Spinal cord (tissue), 10 donors: ENCODE measurements around the gene TAS2R20. TPM values are rescaled to one million over a fixed set of nuclear protein-coding genes. Genes with fewer than 3 reads are reported as not detected.

Experiments used
- DNase-seq, 6 donors: peaks; one replicate each; pipeline versions ENCODE4 v3.0.0 to v3.0.0-alpha.2; 2013 to 2015; ENCODE audit warnings: low spot score in 6 of 6, low read depth in 4 of 6
- H3K27ac ChIP-seq: one replicate; pipeline ENCODE4 v1.5.1; 2013; ENCODE audit warnings: low read depth, low read length, control low read depth
- H3K27me3 ChIP-seq: one replicate; pipeline ENCODE4 v1.6.1; 2013; ENCODE audit warnings: low read length; ENCODE audit not compliant: control insufficient read depth, insufficient read depth
- H3K36me3 ChIP-seq: one replicate; pipeline ENCODE4 v1.6.1; 2013; ENCODE audit warnings: low read length; ENCODE audit not compliant: control insufficient read depth, insufficient read depth
- H3K4me1 ChIP-seq: one replicate; pipeline ENCODE4 v1.6.1; 2013; ENCODE audit warnings: low read length; ENCODE audit not compliant: control insufficient read depth, insufficient read depth
- H3K4me3 ChIP-seq: one replicate; pipeline ENCODE4 v1.5.1; 2013; ENCODE audit warnings: low read depth, low read length, control low read depth
- H3K9me3 ChIP-seq: one replicate; pipeline ENCODE4 v1.6.1; 2013; ENCODE audit warnings: low read length; ENCODE audit not compliant: control insufficient read depth, insufficient read depth
- WGBS: methylation state at CpG from one replicate; pipeline ENCODE4 v1.1.5; 2013; ENCODE audit warnings: missing lambda C conversion rate; ENCODE audit not compliant: insufficient coverage; 5-methylcytosine and 5-hydroxymethylcytosine counted together
- polyA plus RNA-seq, 2 donors: library from polyadenylated mRNA; unstranded; fragments of 120-200 nt; gene quantifications; one replicate each; pipeline ENCODE4 v1.2.1, GENCODE V29; 2013; ENCODE audit not compliant: insufficient read length in 2 of 2
- total RNA-seq, 2 donors: library from RNA; depleted of rRNA in 1 of 2; stranded (reverse); fragments of 120-200 nt in 1 of 2; fragments of >200 nt in 1 of 2; gene quantifications; one replicate each; pipeline versions ENCODE4 v1.2.3 to v1.2.4, GENCODE V29; 2013 to 2014
- donor health status: healthy.

The TAS2R20 gene
- total and polyA plus RNA-seq, 4 donors = 2.1 to 14.6 (median 3.0) TPM

DNA sequence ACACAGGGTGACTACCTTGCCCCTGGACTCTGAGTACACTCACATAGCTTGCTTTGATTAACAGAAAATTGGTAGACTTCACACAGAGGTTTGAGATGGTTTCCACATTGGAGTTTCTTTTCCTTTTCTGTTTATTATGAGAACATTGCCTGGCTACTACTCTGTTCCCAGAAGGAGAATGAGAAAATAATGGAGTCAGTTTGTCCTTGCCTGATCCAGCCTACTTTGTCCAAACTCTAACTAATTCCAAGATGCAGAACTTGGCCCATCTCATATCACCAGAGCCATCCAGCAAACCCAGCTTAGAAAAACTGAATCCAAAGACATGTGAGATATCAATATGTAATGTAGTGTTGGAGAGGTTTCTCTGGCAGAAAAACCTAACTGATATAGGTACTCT is 31.8 kb downstream of the TAS2R20 start:
- H3K4me3 ChIP-seq = no peak overlapping the region
- DNase-seq = no peak
- H3K27me3 ChIP-seq = no peaks in the 10 kb centered on the region
- no peaks in the 10 kb centered on the region for H3K36me3 ChIP-seq
- H3K9me3 ChIP-seq = no peaks in the 10 kb centered on the region
- H3K4me1 ChIP-seq = peaks cover 3% of the 10 kb centered on the region
- no peak overlapping the region for H3K27ac ChIP-seq

DNA sequence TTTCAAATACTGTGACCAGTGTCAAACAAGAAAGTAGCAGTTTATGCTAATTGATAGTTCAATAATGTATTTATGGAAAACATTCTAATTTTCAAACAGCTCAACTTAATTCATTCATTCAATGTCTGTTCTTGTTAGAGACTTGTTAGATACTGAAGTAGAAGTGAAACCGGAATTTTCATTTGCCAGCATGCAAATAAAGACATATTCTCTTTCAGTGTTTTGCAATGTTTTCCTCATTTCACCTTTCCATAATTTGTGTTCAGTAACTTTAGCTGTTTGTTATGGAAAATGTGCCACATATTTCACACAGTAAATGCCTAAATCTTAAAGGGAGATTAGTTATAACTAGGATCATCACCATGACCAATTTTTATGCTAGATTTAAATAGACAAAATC is 32.6 kb downstream of the TAS2R20 start:
- no CpG with 5 or more reads among the region's 1 CpG for WGBS
- no peaks in the 10 kb centered on the region for H3K9me3 ChIP-seq
- no peak overlapping the region for H3K4me3 ChIP-seq
- H3K27ac ChIP-seq = no peak overlapping the region
- H3K4me1 ChIP-seq = peaks cover 3% of the 10 kb centered on the region
- no peak for DNase-seq
- no peaks in the 10 kb centered on the region for H3K36me3 ChIP-seq
- H3K27me3 ChIP-seq = no peaks in the 10 kb centered on the region

DNA sequence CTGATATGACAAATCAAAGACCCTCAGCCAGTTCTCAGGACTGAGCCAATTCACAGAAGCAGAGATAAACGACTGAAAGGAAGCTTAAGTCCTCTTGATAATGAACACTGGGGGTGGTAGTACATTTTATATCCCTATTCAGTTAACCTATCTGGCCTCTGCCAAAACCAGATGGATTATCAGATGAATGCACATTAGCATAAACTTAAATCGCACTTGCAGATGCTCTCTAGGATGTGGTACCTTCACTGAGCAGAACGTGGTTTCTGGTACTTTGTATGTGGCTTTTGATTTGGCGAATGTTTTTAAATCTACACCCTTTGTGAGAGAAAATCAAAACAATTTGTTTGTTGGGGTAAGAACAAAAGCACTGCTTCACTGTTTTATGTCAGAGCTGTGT is 37.9 kb downstream of the TAS2R20 start:
- Histone ChIP-seq H3K4me1 (no peaks in the 10 kb centered on the region), H3K27me3 (no peaks in the 10 kb centered on the region), H3K36me3 (no peaks in the 10 kb centered on the region), H3K4me3 (no peak overlapping the region), H3K9me3 (peaks cover 10% of the 10 kb centered on the region), H3K27ac (no peak overlapping the region)
- DNase-seq = no peak
- WGBS = 80% methylated on average over 1 of the region's 4 CpGs

DNA sequence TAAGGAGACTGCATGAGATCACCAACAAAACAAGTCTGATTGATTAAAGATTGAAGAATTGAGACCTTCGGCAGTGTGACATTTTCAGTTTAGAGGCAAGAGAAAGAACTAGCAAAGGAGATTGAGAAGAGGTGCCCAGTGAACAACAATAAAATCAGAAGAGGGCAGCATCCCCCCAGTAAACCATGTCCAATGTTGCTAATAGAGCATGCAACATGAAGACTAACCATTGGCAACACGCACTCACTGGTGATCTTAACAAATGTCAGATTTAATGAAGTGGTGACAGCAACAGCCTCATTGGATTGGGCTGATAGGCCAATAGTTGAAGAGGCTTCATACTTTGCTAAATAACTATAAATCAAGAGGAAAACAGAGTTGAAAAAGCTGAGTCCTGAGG is 38.3 kb downstream of the TAS2R20 start:
- no peaks in the 10 kb centered on the region for H3K4me1 ChIP-seq
- no peak for DNase-seq
- no peak overlapping the region for H3K4me3 ChIP-seq
- H3K27me3 ChIP-seq = no peaks in the 10 kb centered on the region
- no peak overlapping the region for H3K27ac ChIP-seq
- H3K36me3 ChIP-seq = no peaks in the 10 kb centered on the region
- H3K9me3 ChIP-seq = peaks cover 10% of the 10 kb centered on the region
- WGBS = 73% methylated on average over 1 of the region's 2 CpGs

DNA sequence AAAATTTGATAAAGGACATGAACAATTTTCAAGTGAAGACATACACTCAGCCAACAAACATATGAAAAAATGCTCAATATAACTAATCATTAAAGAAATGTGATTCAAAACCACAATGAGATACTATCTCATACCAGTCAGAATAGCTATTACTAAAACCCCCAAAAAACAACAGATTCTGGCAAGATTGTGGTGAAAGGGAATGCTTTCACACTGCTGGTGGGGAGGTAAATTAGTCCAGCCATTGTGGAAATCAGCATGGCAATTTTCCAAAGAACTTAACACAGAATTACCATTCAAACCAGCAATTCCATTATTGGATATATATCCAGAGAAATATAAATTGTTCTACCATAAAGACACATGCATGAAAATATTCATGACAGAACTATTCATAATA is 40.4 kb downstream of the TAS2R20 start:
- H3K4me1 ChIP-seq = no peaks in the 10 kb centered on the region
- no peak overlapping the region for H3K27ac ChIP-seq
- no peaks in the 10 kb centered on the region for H3K27me3 ChIP-seq
- no peaks in the 10 kb centered on the region for H3K36me3 ChIP-seq
- H3K9me3 ChIP-seq = peaks cover 11% of the 10 kb centered on the region
- no peak for DNase-seq
- H3K4me3 ChIP-seq = no peak overlapping the region

DNA sequence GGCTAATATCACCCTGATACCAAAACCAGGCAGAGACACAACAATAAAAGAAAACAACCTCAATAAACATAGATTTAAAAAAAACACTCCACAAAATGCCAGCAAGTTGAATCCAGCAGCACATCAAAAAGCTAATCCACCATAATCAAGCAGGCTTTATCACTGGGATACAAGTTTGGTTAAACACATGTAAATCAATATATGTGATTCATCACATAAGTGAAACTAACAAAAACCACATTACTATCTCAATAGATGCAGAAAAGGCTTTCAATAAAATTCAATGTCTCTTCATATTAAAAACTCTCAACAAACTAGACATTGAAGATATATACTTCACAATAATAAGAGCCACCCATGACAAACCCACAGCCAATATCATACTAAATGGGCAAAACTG is 42.0 kb downstream of the TAS2R20 start:
- no peaks in the 10 kb centered on the region for H3K36me3 ChIP-seq
- no peak for DNase-seq
- H3K4me3 ChIP-seq = no peak overlapping the region
- no peak overlapping the region for H3K27ac ChIP-seq
- H3K27me3 ChIP-seq = no peaks in the 10 kb centered on the region
- peaks cover 11% of the 10 kb centered on the region for H3K9me3 ChIP-seq
- H3K4me1 ChIP-seq = no peaks in the 10 kb centered on the region

DNA sequence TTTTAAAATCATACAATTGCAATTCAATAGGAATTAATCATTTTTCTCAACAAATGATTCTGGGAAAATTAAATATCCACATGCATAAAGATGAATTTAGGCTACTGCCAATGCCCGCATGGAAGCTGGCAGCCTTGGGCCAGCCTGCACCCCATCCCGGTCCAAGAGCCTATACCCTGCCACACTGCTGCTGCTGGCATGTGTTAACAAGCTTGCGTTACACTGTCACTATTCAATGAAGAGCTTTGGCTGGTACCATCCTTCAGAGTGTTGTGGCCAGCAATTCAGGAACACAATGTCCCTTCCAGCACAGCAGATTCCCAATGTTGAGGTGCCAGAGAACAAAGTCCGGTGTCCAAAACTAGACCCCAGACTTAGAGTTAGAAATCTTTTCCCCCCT is 45.5 kb downstream of the TAS2R20 start:
- no peak for DNase-seq
- no peaks in the 10 kb centered on the region for H3K36me3 ChIP-seq
- 92% methylated on average over 4 of the region's 4 CpGs for WGBS
- H3K4me1 ChIP-seq = no peaks in the 10 kb centered on the region
- H3K4me3 ChIP-seq = no peak overlapping the region
- H3K27me3 ChIP-seq = no peaks in the 10 kb centered on the region
- H3K27ac ChIP-seq = no peak overlapping the region
- H3K9me3 ChIP-seq = peaks cover 10% of the 10 kb centered on the region

Other genes with a start within 250 kb of the TAS2R20 start
- gene TAS2R7, start 195.7 kb downstream of the TAS2R20 start, total RNA-seq = under 1 TPM in 1 of 2 donors, not detected in 1; 0.33 TPM
- gene TAS2R7, start 195.7 kb downstream of the TAS2R20 start, polyA plus RNA-seq = not detected
- gene TAS2R8, start 191.0 kb downstream of the TAS2R20 start, total RNA-seq = under 1 TPM; 0.11 to 0.89 TPM
- gene TAS2R8, start 191.0 kb downstream of the TAS2R20 start, polyA plus RNA-seq = not detected
- 1 to 10 TPM in 1 of 2 donors, under 1 TPM in 1; 0.44 to 1.4 TPM for gene TAS2R9, start 188.1 kb downstream of the TAS2R20 start, total RNA-seq
- gene TAS2R9, start 188.1 kb downstream of the TAS2R20 start, polyA plus RNA-seq = under 1 TPM in 1 of 2 donors, not detected in 1; 0.24 TPM
- 1 to 10 TPM; 1.8 to 4.5 TPM for gene TAS2R10, start 171.9 kb downstream of the TAS2R20 start, total RNA-seq
- gene TAS2R10, start 171.9 kb downstream of the TAS2R20 start, polyA plus RNA-seq = under 1 TPM; 0.74 to 0.86 TPM
- gene PRR4, start 148.8 kb downstream of the TAS2R20 start, total RNA-seq = 10 to 100 TPM in 1 of 2 donors, 1 to 10 TPM in 1; 3.5 to 11.8 TPM
- 10 to 100 TPM; 10.7 to 12.5 TPM for gene PRR4, start 148.8 kb downstream of the TAS2R20 start, polyA plus RNA-seq
- 10 to 100 TPM; 44.5 to 66.9 TPM for gene PRH1, start 114.0 kb downstream of the TAS2R20 start, total RNA-seq
- 10 to 100 TPM in 1 of 2 donors, 1 to 10 TPM in 1; 10.0 to 12.3 TPM for gene PRH1, start 114.0 kb downstream of the TAS2R20 start, polyA plus RNA-seq
- 10 to 100 TPM in 1 of 2 donors, 1 to 10 TPM in 1; 2.5 to 10.9 TPM for gene TAS2R13, start 88.7 kb downstream of the TAS2R20 start, total RNA-seq
- gene TAS2R13, start 88.7 kb downstream of the TAS2R20 start, polyA plus RNA-seq = not detected
- gene PRH2, start 69.1 kb downstream of the TAS2R20 start, total RNA-seq = under 1 TPM in 1 of 2 donors, not detected in 1; 0.88 TPM
- gene PRH2, start 69.1 kb downstream of the TAS2R20 start, polyA plus RNA-seq = not detected
- gene TAS2R14, start 59.0 kb downstream of the TAS2R20 start, total RNA-seq = 10 to 100 TPM in 1 of 2 donors, 1 to 10 TPM in 1; 3.0 to 13.3 TPM
- gene TAS2R14, start 59.0 kb downstream of the TAS2R20 start, polyA plus RNA-seq = 1 to 10 TPM; 4.6 to 5.3 TPM
- 10 to 100 TPM in 1 of 2 donors, 1 to 10 TPM in 1; 3.9 to 10.9 TPM for gene TAS2R50, start 11.4 kb downstream of the TAS2R20 start, total RNA-seq
- under 1 TPM in 1 of 2 donors, not detected in 1; 0.17 TPM for gene TAS2R50, start 11.4 kb downstream of the TAS2R20 start, polyA plus RNA-seq
- 10 to 100 TPM in 1 of 2 donors, 1 to 10 TPM in 1; 6.3 to 15.9 TPM for gene TAS2R19, start 24.3 kb upstream of the TAS2R20 start, total RNA-seq
- gene TAS2R19, start 24.3 kb upstream of the TAS2R20 start, polyA plus RNA-seq = 1 to 10 TPM; 1.4 to 2.3 TPM
- gene TAS2R31, start 33.1 kb upstream of the TAS2R20 start, total RNA-seq = 10 to 100 TPM in 1 of 2 donors, 1 to 10 TPM in 1; 7.8 to 18.3 TPM
- 1 to 10 TPM in 1 of 2 donors, under 1 TPM in 1; 0.82 to 1.6 TPM for gene TAS2R31, start 33.1 kb upstream of the TAS2R20 start, polyA plus RNA-seq
- gene TAS2R46, start 64.0 kb upstream of the TAS2R20 start, total RNA-seq = 1 to 10 TPM; 2.1 to 7.5 TPM
- under 1 TPM in 1 of 2 donors, not detected in 1; 0.23 TPM for gene TAS2R46, start 64.0 kb upstream of the TAS2R20 start, polyA plus RNA-seq
- gene TAS2R43, start 94.0 kb upstream of the TAS2R20 start, total RNA-seq = 10 to 100 TPM in 1 of 2 donors, 1 to 10 TPM in 1; 3.4 to 10.8 TPM
- under 1 TPM; 0.42 to 0.63 TPM for gene TAS2R43, start 94.0 kb upstream of the TAS2R20 start, polyA plus RNA-seq
- 10 to 100 TPM in 1 of 2 donors, 1 to 10 TPM in 1; 5.7 to 17.0 TPM for gene TAS2R30, start 136.3 kb upstream of the TAS2R20 start, total RNA-seq
- gene TAS2R30, start 136.3 kb upstream of the TAS2R20 start, polyA plus RNA-seq = under 1 TPM; 0.14 to 0.19 TPM
- 10 to 100 TPM; 12.6 to 13.3 TPM for gene SMIM10L1, start 172.9 kb upstream of the TAS2R20 start, total RNA-seq
- 10 to 100 TPM; 19.8 to 22.6 TPM for gene SMIM10L1, start 172.9 kb upstream of the TAS2R20 start, polyA plus RNA-seq
- not detected for gene TAS2R42, start 188.6 kb upstream of the TAS2R20 start, total RNA-seq
- gene TAS2R42, start 188.6 kb upstream of the TAS2R20 start, polyA plus RNA-seq = under 1 TPM in 1 of 2 donors, not detected in 1; 0.23 TPM